ENCODE data around the gene WFDC6.

The WFDC6 gene

DNA sequence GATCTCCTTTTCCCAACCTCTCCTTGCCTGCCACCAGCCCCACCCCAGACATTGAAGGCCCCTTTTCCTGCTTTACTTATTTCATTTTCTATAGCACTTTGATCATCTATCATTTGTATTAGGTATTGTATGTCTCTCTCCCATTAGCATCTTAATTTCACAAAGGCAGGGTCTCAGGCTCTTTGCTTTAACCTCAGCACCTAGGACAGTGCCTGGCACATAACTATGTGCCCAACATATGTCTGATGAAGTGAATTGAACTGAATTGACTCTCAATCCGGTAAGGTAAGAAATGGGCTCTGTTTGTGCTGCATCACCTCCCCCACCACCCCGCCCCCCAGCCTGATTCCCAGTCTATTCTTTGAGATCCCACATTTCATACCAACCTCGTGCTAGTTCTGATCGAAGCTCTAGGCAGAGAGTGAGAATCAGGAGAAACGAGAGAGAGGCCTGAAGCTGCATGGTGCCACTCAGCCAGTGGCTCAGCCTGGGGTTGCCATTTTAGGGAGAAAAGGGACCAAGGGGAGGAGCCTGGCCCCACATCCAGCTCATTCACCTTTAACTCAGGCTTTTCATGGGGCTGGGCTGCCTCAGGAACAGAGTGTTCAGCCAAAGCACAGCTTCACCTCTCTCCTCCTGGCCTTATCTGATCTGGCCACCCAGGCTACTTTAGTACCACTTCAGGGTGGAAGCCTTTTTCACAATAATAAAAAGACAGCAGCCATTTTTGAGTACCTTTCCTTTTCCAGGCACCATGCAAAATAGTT is 24.0 kb downstream of the WFDC6 start, which contains the start of gene SPINT3:
SPINT3 (minus strand) TSS at position 476 of the 767 bp plus-strand sequence; CDS start at position 462, 14 bp downstream.
- DNase-seq (ENCODE audit: low spot score) = no peak

DNA sequence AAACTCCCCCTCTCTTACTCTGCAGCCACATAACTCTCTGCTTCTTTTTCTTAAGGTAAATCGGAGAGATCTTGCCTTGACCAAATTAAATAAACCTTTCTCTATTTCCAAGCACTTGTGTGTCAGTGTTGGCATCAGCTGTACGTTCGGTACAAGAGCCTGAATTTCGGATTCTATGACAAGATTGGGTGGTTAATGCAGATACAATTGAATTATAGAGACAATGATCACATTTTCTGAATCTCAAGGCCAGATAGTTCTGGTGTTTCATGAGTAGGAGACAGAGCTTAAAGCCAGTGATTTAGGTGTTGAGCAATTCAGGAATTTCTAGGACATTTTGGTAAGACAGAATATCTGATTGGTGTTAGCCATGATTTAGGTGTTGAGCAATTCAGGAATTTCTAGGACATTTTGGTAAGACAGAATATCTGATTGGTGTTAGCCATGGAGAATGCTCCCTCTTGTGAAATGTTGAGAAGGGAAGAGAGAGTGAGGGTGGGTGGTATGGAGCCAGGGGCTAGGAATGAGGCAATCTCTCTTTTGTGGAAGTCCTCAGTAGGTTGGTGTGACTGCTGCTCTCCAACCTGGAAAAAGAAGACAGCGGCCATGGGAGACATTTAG is 28.9 kb downstream of the WFDC6 start:
- DNase-seq (ENCODE audit: low spot score) = no peak

DNA sequence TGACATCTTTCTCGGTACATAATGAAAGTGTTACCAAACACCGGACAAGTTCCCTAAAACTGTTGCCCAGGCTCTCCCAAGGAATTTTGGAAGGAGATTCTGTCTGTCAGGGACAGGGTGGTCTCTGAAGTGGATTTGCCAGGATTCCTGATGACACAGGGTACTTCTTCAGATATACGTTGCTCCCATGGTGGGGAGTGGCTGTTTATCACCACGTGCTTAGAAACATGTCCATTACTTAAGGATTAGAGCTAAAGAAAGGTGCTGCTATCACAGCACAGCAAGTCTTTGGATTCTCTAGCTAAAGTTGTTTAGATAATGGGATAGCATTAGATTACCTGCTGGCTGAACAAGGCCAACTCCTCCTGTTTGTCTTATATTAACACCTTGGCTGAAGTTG is 30.2 kb downstream of the WFDC6 start:
- DNase-seq (ENCODE audit: low spot score) = no peak

DNA sequence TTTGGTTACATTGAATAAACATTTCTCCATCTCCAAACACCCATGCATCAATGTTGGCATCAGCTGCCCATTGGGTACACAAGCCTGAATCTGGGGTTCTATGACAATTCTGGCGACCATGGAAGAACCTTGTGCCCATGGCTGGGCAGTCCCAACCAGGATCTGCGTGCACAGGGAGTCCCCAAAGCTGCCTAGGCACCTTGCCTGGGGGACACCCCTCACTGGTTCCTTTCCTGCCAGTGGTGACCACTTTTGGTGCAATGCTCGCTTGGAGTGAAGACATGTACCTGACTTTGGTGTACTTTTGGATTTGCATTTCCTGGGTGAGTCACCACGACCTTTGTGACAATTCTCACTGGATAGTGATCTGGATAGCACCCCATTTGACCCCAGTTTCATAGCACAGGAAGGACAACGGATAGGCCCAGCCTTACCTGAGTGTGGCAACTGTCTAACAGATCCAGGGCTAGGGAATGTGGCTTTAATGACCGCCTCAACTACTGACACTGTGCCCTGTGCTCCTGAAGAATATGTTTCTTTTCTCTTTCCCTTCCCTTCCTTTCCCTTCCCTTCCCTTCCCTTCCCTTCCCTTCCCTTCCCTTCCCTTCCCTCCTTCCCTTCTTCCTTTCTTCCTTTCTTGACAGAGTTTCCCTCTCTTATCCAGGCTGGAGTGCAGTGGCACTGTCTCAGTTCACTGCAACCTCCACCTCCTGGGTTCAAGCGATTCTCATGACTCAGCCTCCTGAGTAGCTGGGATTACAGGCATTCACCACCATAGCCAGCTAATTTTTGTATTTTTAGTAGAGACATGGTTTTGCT is 31.0 kb downstream of the WFDC6 start:
- DNase-seq (ENCODE audit: low spot score) = no peak

DNA sequence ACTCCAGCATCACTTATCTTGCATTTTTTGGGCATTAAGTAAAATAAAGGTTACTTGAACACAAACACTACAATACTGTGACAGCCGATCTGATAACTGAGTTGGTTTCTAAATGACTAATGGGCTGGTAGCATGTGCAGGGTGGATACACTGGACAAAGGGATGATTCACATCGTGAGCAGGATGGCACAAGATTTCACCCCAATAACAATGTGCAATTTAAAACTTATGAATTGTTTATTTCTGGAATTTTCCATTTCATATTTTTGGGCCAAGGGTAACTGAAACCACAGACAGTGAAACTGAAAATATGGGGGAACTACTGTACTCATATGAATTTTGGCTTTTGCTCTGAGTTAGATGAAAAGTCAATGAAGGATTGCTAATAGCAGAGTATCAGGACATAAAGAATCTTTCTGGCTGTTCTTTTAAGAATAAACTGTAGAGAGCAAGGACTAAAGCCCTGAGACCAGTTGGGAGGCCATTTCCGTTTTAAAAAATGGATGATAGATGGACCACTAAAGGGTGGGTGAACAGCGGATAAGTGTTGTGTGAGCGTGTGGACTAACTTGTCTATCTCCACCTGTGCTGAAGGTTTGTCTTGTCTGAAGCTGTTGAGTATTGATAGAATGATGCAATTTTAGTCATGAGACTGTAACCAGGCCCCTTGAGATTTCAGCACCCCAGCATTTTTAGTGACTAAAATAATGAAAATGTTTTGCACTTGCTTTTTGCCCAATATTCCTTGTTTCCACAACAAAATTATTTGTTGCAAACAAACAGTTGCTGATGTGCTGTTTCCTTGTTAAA is 32.1 kb downstream of the WFDC6 start:
- DNase-seq (ENCODE audit: low spot score) = no peak

DNA sequence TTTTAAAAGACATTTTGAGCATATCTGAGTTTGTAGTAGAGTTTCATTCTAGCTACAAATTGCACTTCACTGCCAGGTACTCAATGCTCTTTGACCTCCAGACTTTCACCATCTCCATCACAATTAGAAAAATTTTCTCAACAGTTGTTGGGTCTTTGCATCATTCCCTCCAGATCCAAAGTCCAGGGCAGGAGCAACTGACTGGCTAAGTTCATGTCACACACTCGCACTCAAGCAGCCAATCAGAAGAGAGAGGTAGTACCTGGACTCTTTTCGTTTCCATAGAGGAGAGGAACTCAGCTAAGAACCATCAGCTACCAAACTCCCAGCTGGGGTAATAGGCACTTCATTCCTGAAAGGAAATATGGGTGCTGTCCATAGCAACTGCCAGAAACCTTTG is 32.9 kb downstream of the WFDC6 start:
- DNase-seq (ENCODE audit: low spot score) = no peak

DNA sequence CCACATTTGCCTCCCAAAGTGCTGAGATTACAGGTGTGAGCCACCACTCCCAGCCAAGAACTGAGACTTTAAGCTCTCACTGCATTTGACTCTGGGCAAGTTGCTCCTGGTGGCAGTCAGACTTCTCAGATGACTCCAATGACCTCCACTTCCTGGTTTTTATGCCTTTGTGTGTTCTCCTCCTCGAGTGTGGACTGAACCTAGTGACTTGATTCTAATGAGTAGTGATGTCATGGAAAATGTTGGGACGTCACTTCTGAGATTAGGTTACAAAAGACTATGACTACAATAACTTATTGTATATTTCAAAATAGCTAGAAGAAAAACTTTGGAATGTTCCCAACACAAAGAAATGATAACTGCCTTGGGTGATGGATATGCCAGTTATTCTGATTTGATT is 35.9 kb downstream of the WFDC6 start:
- DNase-seq (ENCODE audit: low spot score) = no peak

DNA sequence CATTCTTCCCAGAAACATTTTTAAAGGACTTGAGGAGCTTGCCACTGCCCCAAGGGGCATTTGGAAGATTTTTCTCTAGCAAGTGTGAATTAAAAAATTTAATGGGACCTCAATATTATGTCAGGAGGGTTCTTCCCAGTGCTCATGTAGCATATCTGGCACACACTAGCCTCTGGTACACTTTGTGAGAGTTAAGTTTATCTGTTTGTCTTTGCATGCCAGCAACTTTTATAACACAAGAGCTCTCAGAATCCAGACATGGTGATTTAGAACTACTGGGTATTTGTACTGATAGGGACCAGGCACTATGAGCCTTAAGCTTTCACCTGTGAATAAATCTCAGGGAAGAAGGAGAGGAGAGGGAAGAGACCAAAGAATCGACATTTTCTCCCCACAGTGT is 36.7 kb downstream of the WFDC6 start:
- no peak for DNase-seq (ENCODE audit: low spot score)

DNA sequence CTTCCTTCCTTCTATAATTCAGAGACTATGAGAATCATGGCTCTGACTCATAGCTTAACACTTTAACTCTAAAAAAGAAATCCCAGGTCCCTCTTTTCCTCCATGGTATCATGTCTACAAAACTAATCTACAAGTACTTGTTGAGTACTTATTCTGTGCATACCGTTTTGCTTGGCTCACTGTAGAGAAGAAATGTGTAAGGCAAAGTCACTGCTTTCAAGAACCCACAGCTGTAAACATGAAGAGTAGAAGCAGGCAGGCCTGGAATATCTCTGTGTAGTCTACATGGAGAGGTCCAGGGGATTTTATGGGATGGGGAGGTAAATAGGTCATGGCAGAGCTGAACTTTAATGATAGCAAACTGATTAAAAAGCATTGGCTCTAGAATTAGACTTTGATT is 37.7 kb downstream of the WFDC6 start:
- no peak for DNase-seq (ENCODE audit: low spot score)

DNA sequence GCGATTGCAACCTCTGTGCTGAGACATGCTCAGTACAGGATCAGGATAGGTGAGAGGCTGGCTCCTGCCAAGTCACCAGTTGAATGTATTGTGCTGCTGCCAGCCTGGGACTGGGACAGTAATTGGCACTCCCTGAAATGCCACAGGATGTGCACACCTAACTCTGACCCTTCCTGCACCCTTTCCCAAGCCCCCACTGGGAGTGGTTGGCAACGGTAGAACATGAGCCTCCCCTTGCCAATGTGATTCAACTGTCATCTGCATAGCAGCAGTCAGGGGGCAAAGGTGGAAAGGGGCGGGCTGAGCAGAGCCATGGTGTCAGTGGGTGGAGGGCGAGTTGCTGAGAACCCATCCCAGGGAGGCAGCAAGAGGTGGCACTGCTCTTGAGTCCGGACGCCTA is 39.3 kb downstream of the WFDC6 start:
- no peak for DNase-seq (ENCODE audit: low spot score)

DNA sequence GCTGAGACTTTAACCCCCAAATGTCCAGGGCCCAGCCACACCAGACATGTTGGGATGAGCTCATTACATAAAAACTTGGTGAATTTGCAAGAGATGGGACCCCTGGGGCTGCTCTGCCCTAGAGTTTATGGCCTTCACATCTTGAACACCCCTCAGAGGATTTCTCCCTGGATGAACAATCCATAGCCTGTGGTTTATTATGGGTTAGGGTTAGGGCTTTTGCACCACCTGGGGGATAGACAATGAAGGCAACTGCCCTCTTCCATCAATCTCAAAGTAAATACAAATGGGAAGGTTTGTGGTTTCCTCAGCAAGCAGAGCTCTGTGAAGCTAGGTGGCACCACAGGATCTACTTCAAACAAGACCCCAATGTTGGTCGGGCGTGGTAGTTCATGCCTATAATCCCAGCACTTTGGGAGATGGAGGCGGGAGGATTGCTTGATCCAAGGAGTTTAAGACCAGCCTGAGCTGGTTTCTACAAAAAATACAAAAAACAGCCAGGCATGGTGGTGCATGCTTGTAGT is 41.2 kb downstream of the WFDC6 start:
- no peak for DNase-seq (ENCODE audit: low spot score)

DNA sequence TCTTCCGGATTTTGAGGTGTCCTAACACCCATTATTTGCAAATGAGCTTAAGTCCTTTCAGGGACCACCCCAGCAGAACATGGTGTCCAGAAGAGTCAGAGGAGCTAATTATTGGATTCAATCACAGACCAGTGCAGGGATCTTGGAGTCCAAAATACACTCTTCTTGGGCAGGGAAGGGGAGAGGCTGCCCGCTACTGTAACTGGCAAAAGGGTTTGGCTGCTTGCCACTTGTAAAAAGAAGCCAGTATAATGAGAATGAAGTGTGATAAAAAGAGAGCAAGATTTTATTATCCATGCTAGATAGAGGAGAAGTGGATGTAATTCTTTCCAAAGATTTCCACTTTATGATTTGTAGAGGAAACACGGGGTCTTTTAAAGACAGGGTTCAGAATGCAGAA is 43.1 kb downstream of the WFDC6 start:
- DNase-seq (ENCODE audit: low spot score) = no peak

DNA sequence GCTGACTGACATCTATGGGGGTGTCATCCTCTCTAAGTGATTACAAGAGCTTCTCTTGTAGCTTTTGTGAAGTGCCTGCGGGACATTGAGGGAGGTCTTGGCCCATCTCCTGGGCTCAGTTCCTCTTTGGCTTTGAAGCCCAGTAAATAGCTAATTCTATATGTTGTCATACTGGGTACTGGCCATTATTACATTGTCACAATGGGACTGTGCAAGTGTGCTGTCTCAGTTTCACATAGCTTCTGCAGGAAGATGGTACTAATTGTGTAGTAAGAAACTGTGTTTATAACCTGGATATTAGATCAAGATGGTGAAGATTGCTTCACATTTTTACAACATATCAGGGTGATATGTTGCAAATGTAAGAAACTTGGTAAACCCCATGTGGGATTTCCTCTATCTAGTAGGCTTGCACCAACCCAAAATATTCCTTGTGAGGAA is 43.8 kb downstream of the WFDC6 start:
- DNase-seq (ENCODE audit: low spot score) = no peak

DNA sequence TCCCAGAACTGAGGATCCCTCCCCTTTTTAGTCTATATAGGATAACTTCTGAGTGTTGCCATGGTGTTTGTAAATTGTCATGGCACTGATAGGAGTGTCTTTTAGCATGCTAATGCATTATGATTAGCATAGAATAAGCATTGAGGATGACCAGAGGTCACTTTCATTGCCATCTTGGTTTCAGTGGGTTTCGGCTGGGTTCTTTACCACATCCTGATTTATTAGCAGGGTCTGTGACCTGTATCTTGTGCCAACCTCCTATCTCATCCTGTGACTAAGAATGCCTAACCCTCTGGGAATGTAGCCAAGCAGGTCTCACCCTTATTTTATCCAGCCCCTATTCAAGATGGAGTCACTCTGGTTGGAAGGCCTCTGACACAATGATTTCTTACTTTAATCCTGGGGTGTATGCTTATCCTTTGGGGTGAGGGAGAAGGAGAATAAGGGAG is 50.2 kb downstream of the WFDC6 start:
- DNase-seq (ENCODE audit: low spot score) = no peak

DNA sequence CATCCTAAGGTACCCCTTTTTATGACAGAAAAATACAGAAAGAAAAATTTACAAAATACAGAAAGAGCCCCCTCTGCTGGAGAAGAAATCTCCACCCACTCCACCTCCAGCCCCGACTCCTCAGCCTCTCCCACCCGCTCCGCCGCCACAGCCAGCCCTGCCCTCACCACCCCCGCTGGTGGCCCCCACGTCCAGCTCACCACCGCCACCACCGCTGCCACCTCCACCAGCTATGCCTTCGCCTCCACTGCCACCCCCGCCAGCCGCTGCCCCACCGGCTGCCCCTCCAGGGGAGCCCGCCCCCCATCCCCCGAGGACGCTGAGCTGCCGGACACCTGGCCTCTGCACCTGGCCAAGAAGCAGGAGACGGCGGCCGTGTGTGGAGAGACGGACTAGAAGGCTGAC is 52.0 kb downstream of the WFDC6 start:
- no peak for DNase-seq (ENCODE audit: low spot score)

DNA sequence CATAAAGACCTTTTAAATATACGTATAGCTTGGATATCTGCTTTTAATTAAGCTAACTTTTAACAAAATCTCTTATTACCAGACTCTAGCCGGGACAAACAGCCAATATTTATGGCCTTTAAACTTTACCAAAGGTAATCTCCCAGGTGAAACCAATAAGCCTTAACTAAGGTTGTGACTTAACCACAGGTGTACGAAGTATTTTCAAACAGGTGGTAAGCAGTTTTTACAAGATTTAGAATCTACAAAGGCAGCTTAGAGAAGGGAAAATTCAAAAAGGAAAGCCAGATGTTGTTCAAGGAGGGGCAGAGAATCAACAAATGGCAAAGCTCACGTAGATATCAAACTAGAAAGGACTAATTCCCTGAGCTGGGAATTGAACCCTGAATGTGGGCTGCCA is 53.9 kb downstream of the WFDC6 start:
- DNase-seq (ENCODE audit: low spot score) = no peak

DNA sequence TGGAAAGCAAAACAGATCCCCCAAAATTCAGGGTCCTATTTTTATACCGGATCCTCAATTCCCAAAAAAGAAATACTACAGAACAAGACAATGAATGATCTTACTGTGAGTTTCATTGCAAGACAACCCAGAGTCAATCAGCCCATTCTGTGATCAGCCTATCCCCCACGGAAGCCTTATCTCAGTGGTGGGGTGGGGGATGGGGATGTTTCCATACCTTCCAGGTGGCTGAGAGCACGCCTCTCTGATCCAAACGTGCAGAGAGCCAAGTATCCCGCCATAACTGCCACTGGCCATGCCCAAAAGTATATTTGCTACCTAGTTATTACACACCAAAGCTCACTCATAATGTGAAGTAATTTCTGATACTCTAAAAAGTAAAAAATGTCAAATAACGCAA is 54.6 kb downstream of the WFDC6 start:
- DNase-seq (ENCODE audit: low spot score) = no peak

Data from AG20443 (cell line).